Measurements from ENCODE around the gene TDP1.
"Not testable (repeated sequence)": the region's sequence is repeated elsewhere in the genome, so short reads cannot be mapped to it uniquely, and the experiment has no call there.

Gene TDP1

DNA sequence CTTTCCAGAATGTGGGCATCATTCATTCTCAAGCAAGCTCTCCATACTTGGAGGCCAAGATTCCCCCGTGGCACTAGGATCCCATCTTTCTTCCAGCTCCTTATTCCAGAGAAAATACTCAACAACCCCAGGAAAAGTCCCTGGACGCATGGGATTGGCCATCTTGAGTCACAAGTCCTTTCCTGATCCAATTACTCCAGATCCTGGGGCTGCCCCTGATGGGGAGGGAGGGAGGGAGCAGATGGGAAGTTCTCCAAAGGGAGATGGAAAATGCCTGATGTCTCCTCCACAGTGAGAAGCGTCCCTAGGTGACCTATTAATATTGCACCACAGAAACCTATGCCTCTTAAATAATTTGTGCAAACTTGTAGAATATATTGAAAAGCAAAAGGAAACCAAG is 93.7 kb downstream of the TDP1 start:
- no peak for DNase-seq (ENCODE audit: low spot score)

DNA sequence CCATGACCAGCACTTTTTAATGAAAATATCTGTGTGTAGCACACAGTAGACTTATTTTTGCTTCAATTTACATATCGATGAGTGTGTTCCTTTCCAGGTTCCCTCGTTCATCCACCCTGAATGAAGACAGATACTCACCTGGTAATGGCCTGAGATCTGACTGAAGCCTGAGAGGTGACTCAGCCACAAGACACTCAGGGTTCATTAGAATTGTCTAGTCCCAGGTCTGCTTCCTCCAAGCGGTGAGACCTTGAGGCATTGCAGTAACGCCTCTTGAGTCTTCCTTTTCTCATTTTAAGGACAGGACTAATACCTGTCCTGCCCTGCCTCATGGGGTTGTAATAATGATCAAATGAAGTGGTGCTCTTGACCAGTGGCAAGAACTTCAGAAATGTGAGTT is 94.5 kb downstream of the TDP1 start:
- no peak for DNase-seq (ENCODE audit: low spot score)

- no peak for DNase-seq (ENCODE audit: low spot score)
Measured at GRCh38 chr14:90053044-90053443, 97.3 kb downstream of the TDP1 start.

GRCh38 chr14:90054803-90055202 is 99.1 kb downstream of the TDP1 start:
- no peak for DNase-seq (ENCODE audit: low spot score)

- no peak for DNase-seq (ENCODE audit: low spot score)
Measured at GRCh38 chr14:90056826-90057225, 101.1 kb downstream of the TDP1 start.

GRCh38 chr14:90058876-90059458 is 103.2 kb downstream of the TDP1 start:
- no peak for DNase-seq (ENCODE audit: low spot score)

DNA sequence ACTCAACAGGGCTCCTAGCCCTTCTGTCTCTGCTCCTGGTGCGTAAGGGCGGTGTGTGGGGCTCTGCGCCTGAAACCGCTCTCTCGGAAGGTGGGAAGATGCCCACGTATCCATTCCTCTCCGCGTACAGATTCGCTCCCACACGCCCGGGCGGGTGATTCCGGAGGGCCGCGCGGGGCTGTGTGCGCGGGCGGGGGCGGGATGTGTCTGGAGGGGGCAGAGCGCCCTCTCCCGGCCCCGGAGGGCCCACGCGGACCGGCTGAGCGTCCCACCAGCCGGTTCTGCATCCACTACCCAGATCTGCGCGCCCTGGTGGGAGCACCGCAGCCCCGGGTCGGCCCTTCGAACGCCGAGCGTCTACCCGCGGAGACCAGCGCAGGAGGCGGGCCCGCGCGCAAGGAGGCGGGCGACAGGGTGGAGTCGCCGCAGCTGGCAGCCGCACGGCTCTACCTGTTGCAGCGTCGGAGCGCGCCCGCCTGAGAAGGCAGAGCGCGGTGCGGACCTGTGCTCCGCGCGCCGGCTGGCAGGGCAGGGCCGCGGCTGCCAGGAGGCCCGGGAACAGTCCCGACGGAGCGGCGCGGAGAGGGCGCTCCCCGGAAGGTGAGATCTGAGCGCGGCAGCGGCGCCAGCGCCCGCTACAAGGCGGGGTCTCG is 104.7 kb downstream of the TDP1 start:
- peak; percentile 34 for DNase-seq (ENCODE audit: low spot score)

- DNase-seq (ENCODE audit: low spot score): no peak
Measured at GRCh38 chr14:90060965-90061684, 105.4 kb downstream of the TDP1 start.

DNA sequence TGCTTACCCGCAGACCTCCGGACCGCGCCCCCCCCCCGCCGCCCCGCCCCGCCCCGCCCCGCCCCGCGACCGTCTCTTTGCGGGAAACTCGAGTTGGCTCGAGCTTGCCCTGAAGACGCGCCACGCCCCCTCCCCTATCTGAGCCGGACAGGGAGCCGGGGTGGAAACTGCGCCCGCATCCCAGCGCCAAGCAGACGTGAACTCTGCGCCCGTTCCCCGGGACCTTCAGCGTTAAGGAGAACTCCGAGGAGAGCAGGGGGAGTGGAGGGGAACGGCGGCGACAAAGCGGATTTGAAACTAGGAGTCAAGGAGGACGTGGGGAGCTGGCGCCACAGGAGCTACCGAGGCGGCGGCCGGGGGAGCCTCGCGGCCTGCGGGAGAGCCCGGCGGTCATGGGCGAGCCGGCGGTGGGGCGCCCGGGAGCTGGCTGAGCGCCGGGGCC is 106.0 kb downstream of the TDP1 start, which contains the start of gene KCNK13:
Gene KCNK13, plus strand, starts transcription at position 310 of the 442 bp plus-strand sequence. CDS start 212 bp downstream, outside the sequence.
- DNase-seq (ENCODE audit: low spot score): no peak

GRCh38 chr14:90062127-90062794 is 106.5 kb downstream of the TDP1 start:
- no peak for DNase-seq (ENCODE audit: low spot score)

DNA sequence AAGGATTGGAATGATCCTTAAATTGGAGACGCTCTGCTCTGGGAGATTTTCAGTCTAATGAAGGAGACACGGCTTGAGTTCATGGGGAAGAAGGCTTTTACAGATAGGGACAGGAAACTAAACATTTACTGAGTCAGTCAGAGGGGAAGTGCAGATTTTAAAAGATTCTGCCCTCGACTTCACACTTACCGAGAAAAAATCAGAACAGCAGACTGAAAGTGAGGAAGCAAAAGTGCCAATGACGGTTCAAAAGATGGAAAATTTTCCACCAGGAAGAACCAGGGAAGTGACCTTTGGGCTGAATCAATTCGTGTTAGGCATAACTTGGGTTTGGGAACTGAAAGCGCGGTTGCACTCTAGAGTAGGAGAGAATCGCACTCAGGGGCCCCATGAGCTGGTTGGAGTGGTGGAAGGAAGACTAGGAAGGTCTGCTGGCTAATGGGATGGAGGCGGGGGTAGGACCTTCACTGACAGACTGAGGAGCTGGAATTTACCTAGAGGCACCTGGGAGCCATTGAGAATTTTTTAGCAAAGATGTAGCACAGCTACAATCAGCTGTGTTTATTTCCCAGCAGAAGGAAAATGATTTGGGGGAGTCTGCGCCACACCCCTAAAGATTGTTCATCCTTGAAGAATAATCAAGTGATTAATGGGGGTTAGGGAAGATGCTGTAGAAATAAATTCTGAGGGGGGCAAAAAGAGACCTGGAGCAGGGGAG is 107.3 kb downstream of the TDP1 start:
- DNase-seq (ENCODE audit: low spot score): no peak

- no peak for DNase-seq (ENCODE audit: low spot score)
Measured at GRCh38 chr14:90072350-90072749, 116.6 kb downstream of the TDP1 start.

DNA sequence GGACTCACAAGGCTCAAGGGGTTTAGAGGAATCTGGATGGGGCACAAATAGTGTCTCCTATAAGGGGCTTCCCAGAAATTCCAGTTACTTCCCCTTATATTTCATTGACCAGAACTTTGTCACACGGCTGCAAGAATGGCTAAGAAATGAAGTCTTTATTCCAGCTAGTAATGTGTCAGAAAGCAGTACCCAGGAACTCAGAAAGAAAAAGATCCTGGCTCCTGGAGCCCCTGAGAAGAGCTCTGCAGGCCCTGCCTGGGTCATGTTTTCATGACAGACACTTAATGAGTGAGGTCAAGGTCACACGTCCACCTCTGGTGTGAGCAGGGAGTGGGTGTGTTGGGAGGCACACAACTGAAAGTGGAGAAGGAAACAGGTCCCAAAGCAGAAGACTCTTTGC is 123.8 kb downstream of the TDP1 start:
- no peak for DNase-seq (ENCODE audit: low spot score)

DNA sequence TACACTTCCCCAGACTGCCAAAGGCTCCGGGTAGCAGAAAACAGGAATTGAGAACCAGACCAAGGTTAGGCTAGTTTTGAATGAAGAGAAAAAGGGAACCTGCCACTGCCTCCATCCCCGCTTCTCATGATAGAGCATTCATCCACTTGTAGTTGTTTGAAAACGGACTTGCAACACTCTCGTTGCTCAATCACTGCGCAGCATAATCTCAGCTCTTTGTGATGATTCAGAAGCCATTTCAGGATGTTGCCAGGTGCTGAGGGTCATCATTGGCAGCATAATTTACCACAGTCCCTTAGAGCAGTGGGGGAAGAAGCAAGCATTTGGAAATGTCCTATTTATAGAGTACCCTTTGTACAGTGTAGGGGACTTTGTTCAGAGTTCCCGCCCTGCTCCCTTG is 131.7 kb downstream of the TDP1 start:
- DNase-seq (ENCODE audit: low spot score): no peak

GRCh38 chr14:90088176-90088575 is 132.4 kb downstream of the TDP1 start:
- no peak for DNase-seq (ENCODE audit: low spot score)

DNA sequence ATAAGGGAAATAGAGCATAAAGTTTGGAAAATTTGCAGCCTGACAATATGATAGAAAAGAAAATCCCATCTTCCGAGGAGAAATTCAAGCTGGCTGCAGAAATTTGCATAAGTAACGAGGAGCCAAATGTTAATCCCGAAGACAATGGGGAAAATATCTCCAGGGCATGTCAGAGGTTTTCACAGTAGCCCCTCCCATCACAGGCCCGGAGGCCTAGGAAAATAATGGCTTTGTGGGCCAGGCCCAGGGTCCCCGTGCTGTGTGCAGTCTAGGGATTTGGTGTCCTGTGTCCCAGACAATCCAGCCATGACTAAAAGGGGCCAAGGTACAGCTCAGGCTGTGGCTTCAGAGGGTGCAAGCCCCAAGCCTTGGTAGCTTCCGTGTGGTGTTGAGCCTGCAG is 133.8 kb downstream of the TDP1 start:
- DNase-seq (ENCODE audit: low spot score): not testable (repeated sequence)

DNA sequence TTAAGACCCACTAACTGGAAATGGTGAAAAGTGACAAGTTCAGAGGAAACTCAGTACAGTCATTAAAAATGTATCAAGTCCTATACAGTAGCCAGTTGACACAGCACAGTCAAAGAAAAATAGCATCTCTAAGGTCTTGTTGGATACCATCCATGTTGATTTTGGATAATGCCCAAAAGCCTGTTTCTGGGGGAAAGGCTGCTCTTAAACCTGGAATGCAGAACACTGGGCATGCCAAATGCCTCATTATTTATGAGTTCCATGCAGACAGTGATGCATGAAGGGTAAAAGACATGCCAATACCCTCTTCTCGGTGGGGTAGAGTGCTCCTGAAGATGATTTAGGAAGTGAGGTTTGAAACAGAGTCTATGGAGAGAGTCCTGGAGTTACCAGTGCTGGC is 135.7 kb downstream of the TDP1 start:
- DNase-seq (ENCODE audit: low spot score): peak; percentile 9

DNA sequence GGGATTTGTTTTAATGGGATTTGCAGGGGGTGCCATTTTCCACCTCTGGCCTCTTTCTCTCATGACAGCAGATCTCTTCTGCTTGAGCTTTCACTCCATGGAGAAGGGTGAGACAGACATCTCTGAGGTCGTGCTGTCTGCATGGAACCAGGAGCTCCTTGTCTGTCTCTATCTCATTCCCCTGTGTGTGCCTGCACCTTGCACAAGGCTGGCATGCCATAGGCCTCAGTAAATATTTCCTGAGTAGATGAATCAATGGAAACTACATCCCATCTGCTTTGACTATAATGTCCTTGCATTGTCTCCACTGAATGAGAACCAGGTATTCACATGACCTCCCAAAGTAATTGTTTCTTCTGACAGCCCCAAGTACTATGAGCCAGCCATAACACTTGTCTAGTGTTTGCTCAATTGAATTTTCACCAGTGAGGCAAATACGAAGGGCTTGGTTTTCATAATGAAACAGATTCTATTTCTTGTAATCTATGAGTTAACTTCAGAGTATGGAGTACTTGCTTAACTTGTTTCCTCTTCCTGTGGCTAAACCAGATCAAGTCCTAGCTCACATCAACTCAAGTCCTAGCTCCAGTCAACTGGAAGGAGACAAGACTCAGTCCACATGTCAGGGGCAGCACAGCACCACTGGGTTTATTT is 138.3 kb downstream of the TDP1 start:
- no peak for DNase-seq (ENCODE audit: low spot score)
